ENCODE results near the gene MTREX.

DNA sequence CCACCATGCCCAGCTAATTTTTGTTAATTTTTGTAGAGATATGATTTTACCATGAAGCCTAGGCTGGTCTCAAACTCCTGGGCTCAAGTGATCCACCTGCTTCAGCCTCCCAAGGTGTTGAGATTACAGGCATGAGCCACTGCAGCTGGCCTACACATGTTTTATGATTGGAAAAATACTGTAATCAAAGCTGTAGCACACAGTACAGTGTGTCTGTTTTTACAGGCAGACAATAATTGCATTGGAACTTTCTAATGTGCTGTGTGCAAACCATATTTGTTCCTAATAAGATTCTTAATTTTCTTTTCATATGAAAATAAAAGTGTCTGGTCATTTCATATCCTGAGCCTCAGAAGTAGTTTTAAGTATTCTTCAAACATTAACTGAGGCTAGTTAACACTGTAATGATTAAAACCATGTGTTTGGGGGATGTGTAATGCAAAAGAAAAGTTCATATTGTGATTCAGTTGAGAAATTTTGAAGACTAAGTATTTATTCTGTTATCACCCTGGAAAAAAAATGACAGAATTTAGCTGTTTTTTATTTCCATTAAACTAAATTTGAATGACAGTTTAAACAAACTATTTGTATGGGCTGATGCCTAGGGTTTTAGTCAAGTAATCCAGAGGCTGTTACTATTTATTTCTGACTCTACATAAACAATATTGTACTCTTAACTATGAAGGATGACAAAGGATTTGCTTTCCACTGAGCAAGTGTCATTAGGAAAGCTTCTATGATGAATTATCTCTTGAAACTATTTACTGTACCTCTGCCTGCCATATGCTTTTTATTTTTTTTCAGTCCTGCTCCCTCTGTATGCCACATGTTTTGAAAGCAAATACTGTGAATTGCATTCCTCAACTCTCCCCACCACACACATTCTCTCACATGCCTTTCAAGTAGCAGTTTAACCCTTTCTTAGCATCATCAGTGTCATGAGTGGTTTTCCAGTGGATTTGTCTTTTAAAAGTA lies 111.5 kb downstream of the MTREX start:
- TF ChIP-seq, protein P1, sequence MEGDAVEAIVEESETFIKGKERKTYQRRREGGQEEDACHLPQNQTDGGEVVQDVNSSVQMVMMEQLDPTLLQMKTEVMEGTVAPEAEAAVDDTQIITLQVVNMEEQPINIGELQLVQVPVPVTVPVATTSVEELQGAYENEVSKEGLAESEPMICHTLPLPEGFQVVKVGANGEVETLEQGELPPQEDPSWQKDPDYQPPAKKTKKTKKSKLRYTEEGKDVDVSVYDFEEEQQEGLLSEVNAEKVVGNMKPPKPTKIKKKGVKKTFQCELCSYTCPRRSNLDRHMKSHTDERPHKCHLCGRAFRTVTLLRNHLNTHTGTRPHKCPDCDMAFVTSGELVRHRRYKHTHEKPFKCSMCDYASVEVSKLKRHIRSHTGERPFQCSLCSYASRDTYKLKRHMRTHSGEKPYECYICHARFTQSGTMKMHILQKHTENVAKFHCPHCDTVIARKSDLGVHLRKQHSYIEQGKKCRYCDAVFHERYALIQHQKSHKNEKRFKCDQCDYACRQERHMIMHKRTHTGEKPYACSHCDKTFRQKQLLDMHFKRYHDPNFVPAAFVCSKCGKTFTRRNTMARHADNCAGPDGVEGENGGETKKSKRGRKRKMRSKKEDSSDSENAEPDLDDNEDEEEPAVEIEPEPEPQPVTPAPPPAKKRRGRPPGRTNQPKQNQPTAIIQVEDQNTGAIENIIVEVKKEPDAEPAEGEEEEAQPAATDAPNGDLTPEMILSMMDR (IDR thresholded peaks at IDR 0.05; ENCODE audit: low read depth, low read length, poor library complexity, severe bottlenecking), result no peak
- no peak for TF ChIP-seq EZH2phosphoT487 (IDR thresholded peaks at IDR 0.05; ENCODE audit: borderline replicate concordance, low read length)
